SK-N-DZ (cell line): ENCODE measurements around the gene EPHB1.
"Not testable (repeated sequence)": the region's sequence is repeated elsewhere in the genome, so short reads cannot be mapped to it uniquely, and the experiment has no call there.

ENCODE experiments used
- DNase-seq: peaks from one replicate; pipeline ENCODE4 v3.0.0-alpha.2; 2015; ENCODE audit warnings: low spot score

The EPHB1 gene

GRCh38 chr3:134998158-134998557 is 203.1 kb downstream of the EPHB1 start:
- DNase-seq: no peak

GRCh38 chr3:134998855-134999254 is 203.8 kb downstream of the EPHB1 start:
- DNase-seq: no peak

GRCh38 chr3:135000465-135000864 is 205.4 kb downstream of the EPHB1 start:
- DNase-seq: no peak

- DNase-seq: not testable (repeated sequence)
Observed at GRCh38 chr3:135005616-135006015, 210.6 kb downstream of the EPHB1 start.

- DNase-seq: no peak
Observed at GRCh38 chr3:135007607-135008006, 212.5 kb downstream of the EPHB1 start.

GRCh38 chr3:135008326-135008725 is 213.3 kb downstream of the EPHB1 start:
- no peak for DNase-seq

- DNase-seq: no peak
Observed at GRCh38 chr3:135009014-135009413, 214.0 kb downstream of the EPHB1 start.

GRCh38 chr3:135012101-135012500 is 217.0 kb downstream of the EPHB1 start:
- DNase-seq: no peak

GRCh38 chr3:135013206-135013605 is 218.1 kb downstream of the EPHB1 start:
- DNase-seq: no peak

- DNase-seq: no peak
Observed at GRCh38 chr3:135014566-135014965, 219.5 kb downstream of the EPHB1 start.

GRCh38 chr3:135017003-135017893 is 222.2 kb downstream of the EPHB1 start:
- DNase-seq: no peak

GRCh38 chr3:135018149-135018923 is 223.3 kb downstream of the EPHB1 start:
- DNase-seq: no peak

- no peak for DNase-seq
Observed at GRCh38 chr3:135020181-135020580, 225.1 kb downstream of the EPHB1 start.

GRCh38 chr3:135023996-135024658 is 229.1 kb downstream of the EPHB1 start:
- no peak for DNase-seq

- not testable (repeated sequence) for DNase-seq
Observed at GRCh38 chr3:135030768-135031615, 235.9 kb downstream of the EPHB1 start.

GRCh38 chr3:135033737-135034136 is 238.7 kb downstream of the EPHB1 start:
- no peak for DNase-seq

GRCh38 chr3:135034291-135034768 is 239.3 kb downstream of the EPHB1 start:
- no peak for DNase-seq

GRCh38 chr3:135034891-135035440 is 239.9 kb downstream of the EPHB1 start:
- DNase-seq: no peak

- DNase-seq: no peak
Observed at GRCh38 chr3:135038186-135038585, 243.1 kb downstream of the EPHB1 start.

GRCh38 chr3:135039536-135039935 is 244.5 kb downstream of the EPHB1 start:
- DNase-seq: not testable (repeated sequence)
